Endothelial cell of umbilical vein (primary cell): ENCODE data around the gene LDLRAD4. TPM values are rescaled to one million over a fixed set of nuclear protein-coding genes. Genes with fewer than 3 reads are reported as not detected.

ENCODE experiments used
- BruUV-seq: library from RNA; stranded (reverse); fragments of 400-500 nt; replicated peaks from 2 replicates; lab custom pipeline; 2021; lab: Mats Ljungman, UMichigan
- CTCF ChIA-PET: fragments of 300-600, 350-600 bp; sonication (Branson Sonifier 250); formaldehyde crosslinking; loops from one replicate; lab custom pipeline; 2021; ENCODE audit warnings: antibody characterized with exemption, inconsistent platforms; lab: Charles Lee
- POLR2A ChIA-PET: fragments of 300-600, 350-600 bp; sonication (Branson Sonifier 250); formaldehyde crosslinking; loops from one replicate; lab custom pipeline; 2021; ENCODE audit warnings: antibody characterized with exemption, inconsistent platforms; lab: Charles Lee
- DNase-seq: peaks from one replicate; pipeline ENCODE4 v3.0.0-alpha.2; 2011; ENCODE audit warnings: low read depth, low spot score
- FAIRE-seq: peaks from 2 replicates; lab custom pipeline; 2011; peaks lifted over from hg19 to GRCh38; lab: Jason Lieb, UNC
- H2AFZ ChIP-seq: 2 replicates; pipeline ENCODE4 v1.6.0; 2012; ENCODE audit warnings: low read depth, low read length, control low read depth, inconsistent platforms
- H3K27ac ChIP-seq: 2 replicates; pipeline ENCODE4 v1.5.1; 2011; ENCODE audit warnings: low read depth, mild to moderate bottlenecking, control low read depth, low read length, moderate library complexity; ENCODE audit not compliant: insufficient read depth
- H3K27me3 ChIP-seq, 2 experiments: 2 replicates each; pipeline versions ENCODE4 v1.6.0 to v1.6.1; 2011; ENCODE audit warnings: low read length in 2 of 2, mixed read lengths in 1 of 2; ENCODE audit not compliant: control insufficient read depth in 2 of 2, insufficient read depth in 2 of 2
- H3K36me3 ChIP-seq, 2 experiments: 2 replicates in 1 of 2; 3 replicates in 1 of 2; pipeline ENCODE4 v1.5.1; 2011; ENCODE audit warnings: low read length in 2 of 2, mild to moderate bottlenecking in 1 of 2, moderate library complexity in 1 of 2; ENCODE audit not compliant: control insufficient read depth in 2 of 2, insufficient read depth in 2 of 2; ENCODE audit errors: extremely low read depth in 1 of 2
- H3K4me1 ChIP-seq: 3 replicates; pipeline ENCODE4 v1.5.1; 2011; ENCODE audit warnings: mild to moderate bottlenecking, low read length; ENCODE audit not compliant: control insufficient read depth, insufficient read depth; ENCODE audit errors: extremely low read depth
- H3K4me2 ChIP-seq: 2 replicates; pipeline ENCODE4 v1.6.1; 2011; ENCODE audit warnings: low read length, control low read depth, mixed read lengths; ENCODE audit not compliant: insufficient read depth
- H3K4me3 ChIP-seq, 3 experiments: fragments of 200-600 bp in 1 of 3; sonication (generic), shearing (Covaris generic) in 1 of 3; replicated peaks in 1 of 3; 2 replicates each; pipeline ENCODE4 v1.5.1; 2011 to 2016; ENCODE audit warnings: control low read depth in 3 of 3, low read length in 3 of 3, mild to moderate bottlenecking in 2 of 3, inconsistent platforms in 1 of 3, low read depth in 1 of 3, moderate library complexity in 1 of 3; ENCODE audit not compliant: insufficient read depth in 1 of 3
- H3K79me2 ChIP-seq: 2 replicates; pipeline ENCODE4 v1.6.0; 2012; ENCODE audit warnings: low read length, inconsistent platforms; ENCODE audit not compliant: control insufficient read depth, insufficient read depth
- H3K9ac ChIP-seq: replicated peaks from 2 replicates; pipeline ENCODE3; 2011; ENCODE audit warnings: low read length, control low read depth; ENCODE audit not compliant: insufficient read depth; ENCODE audit errors: extremely low read depth
- H3K9me1 ChIP-seq: replicated peaks from 3 replicates; pipeline ENCODE4 v1.6.0; 2011; ENCODE audit warnings: mild to moderate bottlenecking, low read length; ENCODE audit not compliant: control insufficient read depth, insufficient read depth; ENCODE audit errors: extremely low read depth
- H3K9me3 ChIP-seq: replicated peaks from 2 replicates; pipeline ENCODE4 v1.5.1; 2012; ENCODE audit warnings: low read length, inconsistent platforms; ENCODE audit not compliant: control insufficient read depth, insufficient read depth
- H4K20me1 ChIP-seq: replicated peaks from 2 replicates; pipeline ENCODE3; 2011; ENCODE audit warnings: mild to moderate bottlenecking, low read length; ENCODE audit not compliant: control insufficient read depth, insufficient read depth; ENCODE audit errors: extremely low read depth
- CTCF ChIP-seq, 2 donors: IDR thresholded peaks; 1 replicate in 1 of 2; 2 replicates in 1 of 2; pipeline ENCODE4 v1.5.1; 2011; ENCODE audit warnings: low read length in 2 of 2, mild to moderate bottlenecking in 2 of 2, moderate library complexity in 2 of 2, control low read depth in 1 of 2, inconsistent platforms in 1 of 2, low read depth in 1 of 2; ENCODE audit not compliant: insufficient read depth in 1 of 2; ENCODE audit errors: extremely low read depth in 1 of 2
- EZH2 ChIP-seq: IDR thresholded peaks from 2 replicates; pipeline ENCODE4 v1.6.1; 2012; ENCODE audit warnings: borderline replicate concordance, low read depth, mild to moderate bottlenecking, moderate library complexity, low read length, inconsistent platforms; ENCODE audit not compliant: severe bottlenecking
- FOS ChIP-seq: IDR thresholded peaks from 2 replicates; pipeline ENCODE4 v1.6.1; 2011; ENCODE audit warnings: mild to moderate bottlenecking, low read length, moderate library complexity, borderline replicate concordance; ENCODE audit not compliant: insufficient read depth
- GATA2 ChIP-seq: IDR thresholded peaks from 2 replicates; pipeline ENCODE4 v1.7.0; 2011; ENCODE audit warnings: low read depth, mild to moderate bottlenecking, moderate library complexity, mixed read lengths, low read length; ENCODE audit not compliant: insufficient read length, insufficient read depth
- JUN ChIP-seq: IDR thresholded peaks from 2 replicates; pipeline ENCODE4 v1.6.1; 2011; ENCODE audit warnings: borderline replicate concordance, low read depth; ENCODE audit not compliant: insufficient read length, insufficient read depth
- MAX ChIP-seq: IDR thresholded peaks from 2 replicates; pipeline ENCODE4 v1.6.1; 2011; ENCODE audit not compliant: insufficient read depth, insufficient read length
- MYC ChIP-seq: IDR thresholded peaks from one replicate; pipeline ENCODE4 v1.6.1; 2011; ENCODE audit warnings: mild to moderate bottlenecking, low read depth, low read length
- POLR2A ChIP-seq: IDR thresholded peaks from 2 replicates; pipeline ENCODE4 v1.6.1; 2012; ENCODE audit warnings: low read depth, mild to moderate bottlenecking, control low read depth, low read length
- POLR2AphosphoS5 ChIP-seq: IDR thresholded peaks from 2 replicates; pipeline ENCODE4 v1.6.1; 2012; ENCODE audit warnings: low read depth, mild to moderate bottlenecking, control low read depth, low read length, moderate library complexity; ENCODE audit not compliant: insufficient read depth
- dilution Hi-C: fragments of 300-500 bp; cut with MboI; formaldehyde crosslinking; loops from one replicate; pipeline ENCODE4 v1.15.0; 2019; ENCODE audit warnings: low sequenced_read_pairs; ENCODE audit not compliant: extremely low pct_ligation_motif_present
- intact Hi-C: fragments of 100-400 bp; cut with micrococcal nuclease; formaldehyde crosslinking; loops from one replicate; pipeline ENCODE4 v1.10.0; 2022
- polyA plus RNA-seq, 4 experiments: library from polyadenylated mRNA; depleted of rRNA in 3 of 4; stranded (reverse) in 3 of 4; unstranded in 1 of 4; fragments of >200 nt; gene quantifications; 2 replicates each; pipeline versions ENCODE4 v1.2.1 to v1.2.3, GENCODE V29; 2011 to 2012; ENCODE audit warnings: missing spikeins in 1 of 4
- total RNA-seq: library from RNA; stranded (reverse); gene quantifications from 2 replicates; pipeline ENCODE4 v1.2.3, GENCODE V29; 2021

Gene LDLRAD4
- total and polyA plus RNA-seq, 2 donors (not counting 3 experiments of a cell fraction or from before 2014, with no cell fraction given) = 5.2 to 6.5 TPM

- TF ChIP-seq CTCF (IDR thresholded peaks at IDR 0.05; ENCODE audit: extremely low read depth in 1 of 2, insufficient read depth in 1 of 2, low read depth in 1 of 2, low read length in 2 of 2) = no peak
- no peak for TF ChIP-seq EZH2
- TF ChIP-seq GATA2 = no peak
- no peak for TF ChIP-seq POLR2AphosphoS5
- TF ChIP-seq POLR2A = no peak
- no peak for TF ChIP-seq MAX
- TF ChIP-seq FOS = no peak
- no peak for TF ChIP-seq JUN
- no peak for TF ChIP-seq MYC
- no TSS peak for BruUV-seq
- Histone ChIP-seq H4K20me1 (no peaks in the 10 kb centered on the region), H3K4me3 (no peak overlapping the region), H3K36me3 (no peaks in the 10 kb centered on the region), H3K9me1 (no peaks in the 10 kb centered on the region), H3K4me2 (no peak overlapping the region), H3K79me2 (no peaks in the 10 kb centered on the region), H2AFZ (no peak overlapping the region), H3K9me3 (no peaks in the 10 kb centered on the region), H3K27me3 (peaks cover 0 to 5% of the 10 kb centered on the region in 2 experiments), H3K9ac (no peak overlapping the region), H3K4me1 (no peaks in the 10 kb centered on the region), H3K27ac (no peak overlapping the region)
- POLR2A ChIA-PET = no interaction called here
- dilution Hi-C loops = no loop called here
- FAIRE-seq = no peak
- CTCF ChIA-PET = no interaction called here
- intact Hi-C loops = no loop called here
- DNase-seq = no peak
These were observed 28.0 kb downstream of the LDLRAD4 start for GRCh38 chr18:13246591-13246990.
